GM12865 (cell line): ENCODE results near the gene RUNX1.

Experiments
- DNase-seq: peaks from one replicate; pipeline ENCODE4 v3.0.0; 2010; ENCODE audit warnings: low read depth
- H3K4me3 ChIP-seq: 2 replicates; pipeline ENCODE4 v1.5.1; 2011; ENCODE audit warnings: mild to moderate bottlenecking, low read depth, low read length, control low read depth
- TF ChIP-seq, protein P1 (sequence below): IDR thresholded peaks from 2 replicates; pipeline ENCODE4 v1.5.1; 2011; ENCODE audit warnings: low read length, control low read depth, low read depth, inconsistent platforms; ENCODE audit not compliant: insufficient read depth; ENCODE audit errors: missing control alignments

The RUNX1 gene

DNA sequence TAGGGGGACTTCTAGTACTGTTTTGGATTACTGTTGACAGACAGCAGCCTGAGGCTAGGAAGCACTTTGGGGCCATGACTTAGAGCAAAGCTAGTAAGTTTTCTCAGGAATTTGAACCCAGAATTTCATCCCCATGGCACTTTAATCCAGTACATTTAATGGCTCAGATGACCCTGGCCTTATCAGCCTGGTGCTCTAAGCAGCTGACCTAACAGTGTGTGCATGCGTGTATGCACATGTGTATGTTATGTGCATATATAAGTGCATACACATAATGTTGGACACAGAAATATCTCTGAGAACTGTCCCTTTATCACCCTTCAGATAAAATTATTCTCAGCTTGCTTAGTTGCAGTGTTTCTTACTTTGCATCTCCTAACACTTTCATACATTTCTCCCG is 265.3 kb downstream of the RUNX1 start:
- no peak overlapping the region for H3K4me3 ChIP-seq
- no peak for DNase-seq
- TF ChIP-seq, protein P1, sequence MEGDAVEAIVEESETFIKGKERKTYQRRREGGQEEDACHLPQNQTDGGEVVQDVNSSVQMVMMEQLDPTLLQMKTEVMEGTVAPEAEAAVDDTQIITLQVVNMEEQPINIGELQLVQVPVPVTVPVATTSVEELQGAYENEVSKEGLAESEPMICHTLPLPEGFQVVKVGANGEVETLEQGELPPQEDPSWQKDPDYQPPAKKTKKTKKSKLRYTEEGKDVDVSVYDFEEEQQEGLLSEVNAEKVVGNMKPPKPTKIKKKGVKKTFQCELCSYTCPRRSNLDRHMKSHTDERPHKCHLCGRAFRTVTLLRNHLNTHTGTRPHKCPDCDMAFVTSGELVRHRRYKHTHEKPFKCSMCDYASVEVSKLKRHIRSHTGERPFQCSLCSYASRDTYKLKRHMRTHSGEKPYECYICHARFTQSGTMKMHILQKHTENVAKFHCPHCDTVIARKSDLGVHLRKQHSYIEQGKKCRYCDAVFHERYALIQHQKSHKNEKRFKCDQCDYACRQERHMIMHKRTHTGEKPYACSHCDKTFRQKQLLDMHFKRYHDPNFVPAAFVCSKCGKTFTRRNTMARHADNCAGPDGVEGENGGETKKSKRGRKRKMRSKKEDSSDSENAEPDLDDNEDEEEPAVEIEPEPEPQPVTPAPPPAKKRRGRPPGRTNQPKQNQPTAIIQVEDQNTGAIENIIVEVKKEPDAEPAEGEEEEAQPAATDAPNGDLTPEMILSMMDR: no peak

DNA sequence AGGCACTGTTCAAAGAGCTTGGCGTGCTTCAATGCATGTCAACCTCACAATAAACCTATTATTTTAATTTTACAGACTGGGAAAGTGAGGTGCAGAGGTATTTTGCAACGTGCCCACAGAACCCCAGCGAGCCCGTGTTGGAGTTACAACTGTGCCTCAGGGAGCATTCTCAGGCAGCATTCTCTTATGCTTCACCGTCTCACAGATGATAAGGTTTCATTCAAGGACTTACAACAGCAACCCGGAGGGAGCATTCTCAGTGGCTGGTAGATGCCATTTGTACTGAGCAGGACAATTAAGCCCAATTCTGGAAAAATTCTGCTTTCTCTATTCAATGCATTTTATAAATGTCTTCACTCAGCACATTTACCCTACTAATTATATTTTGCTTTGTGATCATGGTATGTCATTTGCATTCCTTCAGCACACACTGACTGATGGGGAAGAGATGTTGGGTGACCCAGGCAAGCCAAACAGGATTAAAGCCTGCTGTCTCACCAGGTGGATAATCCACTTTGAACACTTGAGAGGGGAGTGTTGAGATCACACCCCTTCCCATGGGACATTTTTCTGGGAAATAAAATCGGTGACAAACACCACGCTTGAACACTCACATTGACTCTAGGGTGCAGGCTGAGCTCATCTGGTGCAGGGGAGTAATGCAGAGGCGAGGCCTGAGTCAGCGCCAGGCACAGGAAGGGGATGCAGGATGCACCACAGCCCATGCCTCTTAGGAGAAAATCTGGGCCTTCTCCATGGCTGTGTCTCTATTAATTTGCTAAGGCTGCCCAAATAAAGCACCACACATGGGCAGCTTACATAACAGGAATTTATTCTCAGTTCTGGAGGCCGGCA is 266.4 kb downstream of the RUNX1 start:
- no peak for DNase-seq
- H3K4me3 ChIP-seq: no peak overlapping the region

DNA sequence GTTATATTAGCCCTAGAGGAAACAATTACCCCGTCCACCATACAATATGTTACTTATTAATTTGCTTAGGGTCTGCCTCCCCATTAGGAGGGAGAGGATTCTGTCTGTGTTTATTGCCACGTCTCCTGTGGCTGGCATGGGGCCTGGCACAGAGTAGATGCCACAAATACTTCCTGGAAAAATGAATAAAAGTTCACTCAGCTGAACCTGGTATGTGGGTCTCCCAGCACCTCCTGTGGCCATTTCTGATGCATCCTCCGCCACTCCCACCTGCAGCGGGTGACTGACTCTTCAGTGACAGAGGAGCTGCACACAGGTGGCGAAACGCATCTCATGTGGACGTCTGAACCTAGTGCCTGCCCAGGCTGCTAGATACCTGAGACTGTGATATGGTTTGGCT is 267.6 kb downstream of the RUNX1 start:
- TF ChIP-seq, protein P1: no peak
- H3K4me3 ChIP-seq: no peak overlapping the region
- no peak for DNase-seq

More for the DNA sequence above, 266.4 kb downstream of the RUNX1 start:
- TF ChIP-seq, protein P1: no peak

DNA sequence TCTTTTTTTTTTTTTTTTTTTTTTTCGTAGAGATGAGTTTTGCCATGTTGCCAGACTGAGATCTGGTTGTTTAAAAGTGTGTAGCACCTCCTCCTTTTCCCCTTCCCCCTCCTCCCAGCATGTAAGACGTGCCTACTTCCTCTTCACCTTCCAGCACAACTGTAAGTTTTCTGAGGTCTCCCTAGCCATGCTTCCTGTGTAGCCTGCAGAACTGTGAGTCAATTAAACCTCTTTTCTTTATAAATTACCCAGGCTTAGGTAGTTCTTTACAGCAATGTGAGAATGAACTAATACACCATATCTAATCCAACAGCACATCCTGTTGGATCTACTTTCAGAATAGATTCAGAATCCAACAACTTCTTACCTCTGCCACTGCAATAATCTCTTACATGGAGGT is 269.2 kb downstream of the RUNX1 start:
- no peak for DNase-seq

DNA sequence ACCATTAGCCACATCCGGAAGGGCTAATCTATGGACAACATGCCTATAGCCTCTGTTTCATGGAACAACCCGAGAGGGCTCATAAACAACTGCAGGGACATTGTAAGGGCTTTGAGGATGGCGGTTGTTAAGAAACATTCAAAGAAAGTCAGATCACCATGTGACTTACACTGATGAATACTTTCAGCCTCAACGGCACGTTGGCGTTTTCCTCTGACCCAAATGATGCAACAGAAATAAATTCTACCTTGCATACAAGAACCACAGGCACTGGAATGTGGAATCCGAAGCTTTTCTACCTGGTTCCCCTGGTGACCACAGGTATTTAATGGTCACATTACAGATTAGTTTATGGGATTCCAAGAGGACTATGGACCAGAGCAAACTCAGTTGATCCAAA is 273.3 kb downstream of the RUNX1 start:
- DNase-seq: no peak
- no peak overlapping the region for H3K4me3 ChIP-seq
- TF ChIP-seq, protein P1: no peak

More for the DNA sequence above, 269.2 kb downstream of the RUNX1 start:
- TF ChIP-seq, protein P1: no peak
- no peak overlapping the region for H3K4me3 ChIP-seq

DNA sequence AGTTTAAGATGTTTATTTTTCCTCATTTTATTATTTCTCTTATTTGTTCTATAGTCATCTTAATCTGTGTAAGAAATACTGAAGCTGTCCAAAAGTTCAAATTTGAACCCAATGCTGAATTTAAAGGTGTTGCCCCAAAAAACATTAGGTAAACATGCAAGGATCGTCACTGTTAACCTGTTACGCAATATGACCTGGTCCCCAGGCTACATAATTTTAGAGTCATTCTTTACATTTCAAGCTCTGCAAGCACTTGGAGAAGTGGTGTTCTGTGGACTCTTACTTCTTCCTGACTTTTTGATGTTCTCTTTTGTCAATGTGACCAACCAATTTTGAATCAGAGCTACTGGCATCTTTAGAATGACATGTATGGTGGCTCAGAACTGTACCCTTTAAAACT is 274.4 kb downstream of the RUNX1 start:
- TF ChIP-seq, protein P1: no peak
- no peak overlapping the region for H3K4me3 ChIP-seq

DNA sequence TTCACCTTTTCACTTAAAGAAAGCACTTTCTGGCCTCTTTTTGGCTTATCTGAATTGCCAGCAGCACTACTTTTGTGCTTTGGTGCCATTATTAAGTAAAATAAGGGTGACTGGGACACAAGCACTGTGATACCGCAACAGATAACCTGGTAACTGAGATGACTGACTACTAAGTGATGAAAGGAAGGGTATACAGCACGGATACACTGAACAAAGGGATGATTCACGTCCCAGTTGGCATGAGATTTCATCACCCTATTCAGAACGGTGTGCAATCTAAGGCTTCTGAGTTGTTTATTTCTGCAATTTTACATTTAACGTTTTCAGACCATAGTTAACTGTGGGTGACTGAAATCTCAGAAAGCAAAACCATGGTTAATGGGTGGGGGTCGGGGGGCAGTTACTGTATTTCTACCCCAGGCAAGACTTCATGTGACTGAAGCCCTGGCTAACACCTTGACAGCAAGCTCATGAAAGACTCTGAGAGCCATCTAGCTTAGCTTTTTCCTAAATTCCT is 277.5 kb downstream of the RUNX1 start:
- no peak for DNase-seq
- TF ChIP-seq, protein P1: no peak
- H3K4me3 ChIP-seq: no peak overlapping the region

More for the DNA sequence above, 274.4 kb downstream of the RUNX1 start:
- no peak for DNase-seq
